Nephron progenitor cell (in vitro differentiated cells): ENCODE results near the gene SASH1.
A peak's percentile ranks its signal among the peaks of the same experiment; 100 is the strongest.

ENCODE experiments used
- DNase-seq: peaks from one replicate; pipeline ENCODE4 v3.0.0; 2021
- H3K27ac Mint-ChIP-seq: 2 replicates; pipeline ENCODE4 v1.8.0; 2021; ENCODE audit warnings: mild to moderate bottlenecking, moderate library complexity, mixed read lengths
- H3K27me3 Mint-ChIP-seq: 2 replicates; pipeline ENCODE4 v1.8.0; 2021; ENCODE audit warnings: mild to moderate bottlenecking, low read depth, mixed read lengths; ENCODE audit not compliant: poor library complexity
- H3K36me3 Mint-ChIP-seq: 2 replicates; pipeline ENCODE4 v1.8.0; 2021; ENCODE audit warnings: low read depth, mixed read lengths
- H3K4me1 Mint-ChIP-seq: 2 replicates; pipeline ENCODE4 v1.8.0; 2021; ENCODE audit warnings: mixed read lengths
- H3K4me3 Mint-ChIP-seq: 2 replicates; pipeline ENCODE4 v1.8.0; 2021; ENCODE audit warnings: mild to moderate bottlenecking, moderate library complexity, mixed read lengths
- H3K9me3 Mint-ChIP-seq: 2 replicates; pipeline ENCODE4 v1.8.0; 2021; ENCODE audit warnings: mild to moderate bottlenecking, moderate library complexity, mixed read lengths
- TF ChIP-seq, protein P1 (sequence below): fragments of 200-600 bp; sonication (generic); IDR thresholded peaks from 2 replicates; pipeline ENCODE4 v1.5.0; 2021; ENCODE audit warnings: antibody characterized with exemption

The SASH1 gene

DNA sequence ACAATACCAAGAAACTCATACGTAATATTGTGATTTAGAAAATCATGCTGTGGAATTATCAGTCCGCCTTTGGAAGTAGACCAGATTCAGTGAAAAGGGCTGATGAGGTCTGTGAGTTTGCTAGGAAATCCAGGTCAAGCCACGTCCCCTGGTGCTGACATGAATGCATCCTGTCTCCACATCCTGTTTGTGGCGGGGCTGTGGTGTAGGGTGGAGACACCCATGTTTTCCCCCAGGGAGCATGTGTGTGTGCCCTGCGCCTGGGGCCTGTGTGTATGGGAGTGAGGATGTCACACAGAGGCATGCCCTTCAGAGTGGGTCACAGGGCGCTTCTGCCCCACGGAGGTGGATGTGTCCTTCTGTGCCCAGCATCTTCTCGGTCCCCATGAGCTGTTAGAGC lies 109.1 kb downstream of the SASH1 start:
- no peak overlapping the region for H3K27ac Mint-ChIP-seq

DNA sequence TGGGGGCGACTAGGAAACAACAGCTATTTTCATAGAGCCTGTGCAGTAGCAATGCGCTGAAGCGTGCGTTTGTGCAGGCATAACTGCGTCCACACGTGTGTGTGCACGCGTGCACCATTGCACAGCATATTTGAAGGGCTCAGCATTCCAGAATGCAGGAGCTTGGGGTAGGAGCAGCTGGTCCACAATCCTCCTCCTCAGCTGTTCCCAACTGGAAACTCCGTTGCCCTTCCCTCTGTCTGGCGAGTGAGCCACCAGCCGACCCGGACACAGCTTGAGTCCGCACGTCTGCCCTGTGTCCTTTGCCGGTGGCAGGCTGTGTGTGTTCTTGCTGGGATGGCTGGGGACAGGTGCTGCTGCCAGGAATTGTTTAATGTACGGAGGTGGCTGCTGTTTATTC lies 110.2 kb downstream of the SASH1 start:
- peaks cover 52% of the 10 kb centered on the region for H3K36me3 Mint-ChIP-seq

More for the DNA sequence above, 109.1 kb downstream of the SASH1 start:
- Mint-ChIP-seq H3K36me3 (peaks cover 53% of the 10 kb centered on the region), H3K27me3 (no peaks in the 10 kb centered on the region), H3K4me3 (no peak overlapping the region), H3K4me1 (peaks cover 58% of the 10 kb centered on the region), H3K9me3 (no peaks in the 10 kb centered on the region)
- no peak for DNase-seq
- TF ChIP-seq, protein P1, sequence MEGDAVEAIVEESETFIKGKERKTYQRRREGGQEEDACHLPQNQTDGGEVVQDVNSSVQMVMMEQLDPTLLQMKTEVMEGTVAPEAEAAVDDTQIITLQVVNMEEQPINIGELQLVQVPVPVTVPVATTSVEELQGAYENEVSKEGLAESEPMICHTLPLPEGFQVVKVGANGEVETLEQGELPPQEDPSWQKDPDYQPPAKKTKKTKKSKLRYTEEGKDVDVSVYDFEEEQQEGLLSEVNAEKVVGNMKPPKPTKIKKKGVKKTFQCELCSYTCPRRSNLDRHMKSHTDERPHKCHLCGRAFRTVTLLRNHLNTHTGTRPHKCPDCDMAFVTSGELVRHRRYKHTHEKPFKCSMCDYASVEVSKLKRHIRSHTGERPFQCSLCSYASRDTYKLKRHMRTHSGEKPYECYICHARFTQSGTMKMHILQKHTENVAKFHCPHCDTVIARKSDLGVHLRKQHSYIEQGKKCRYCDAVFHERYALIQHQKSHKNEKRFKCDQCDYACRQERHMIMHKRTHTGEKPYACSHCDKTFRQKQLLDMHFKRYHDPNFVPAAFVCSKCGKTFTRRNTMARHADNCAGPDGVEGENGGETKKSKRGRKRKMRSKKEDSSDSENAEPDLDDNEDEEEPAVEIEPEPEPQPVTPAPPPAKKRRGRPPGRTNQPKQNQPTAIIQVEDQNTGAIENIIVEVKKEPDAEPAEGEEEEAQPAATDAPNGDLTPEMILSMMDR: no peak

DNA sequence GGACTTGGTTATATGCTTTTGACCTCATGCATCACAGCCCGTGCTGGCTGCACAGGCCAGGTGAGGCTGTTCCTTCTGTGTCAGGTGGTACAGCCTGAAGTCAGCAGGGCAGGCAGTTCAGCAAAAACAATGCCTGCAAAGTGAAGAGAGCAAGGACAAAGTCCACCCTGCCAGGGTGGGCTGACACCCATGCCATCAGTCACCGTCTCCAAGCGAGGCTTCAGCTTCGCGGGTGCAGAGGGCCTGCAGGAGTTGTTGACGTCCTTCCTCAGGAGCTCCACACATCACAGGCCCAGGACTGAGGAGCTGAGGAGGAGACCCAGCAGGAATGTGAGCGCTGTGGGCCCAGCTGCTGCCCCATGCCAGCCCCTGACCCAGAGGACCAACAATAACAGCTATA lies 111.3 kb downstream of the SASH1 start:
- DNase-seq: no peak
- Mint-ChIP-seq H3K27ac (peak overlapping the region; percentile 29), H3K9me3 (no peaks in the 10 kb centered on the region), H3K4me1 (peaks cover 36% of the 10 kb centered on the region), H3K27me3 (no peaks in the 10 kb centered on the region), H3K4me3 (no peak overlapping the region), H3K36me3 (peaks cover 52% of the 10 kb centered on the region)
- TF ChIP-seq, protein P1: no peak

More for the DNA sequence above, 110.2 kb downstream of the SASH1 start:
- TF ChIP-seq, protein P1: no peak
- no peaks in the 10 kb centered on the region for H3K9me3 Mint-ChIP-seq
- H3K4me1 Mint-ChIP-seq: peaks cover 46% of the 10 kb centered on the region
- H3K4me3 Mint-ChIP-seq: no peak overlapping the region
- peak overlapping the region; percentile 38 for H3K27ac Mint-ChIP-seq
- no peaks in the 10 kb centered on the region for H3K27me3 Mint-ChIP-seq
- no peak for DNase-seq

DNA sequence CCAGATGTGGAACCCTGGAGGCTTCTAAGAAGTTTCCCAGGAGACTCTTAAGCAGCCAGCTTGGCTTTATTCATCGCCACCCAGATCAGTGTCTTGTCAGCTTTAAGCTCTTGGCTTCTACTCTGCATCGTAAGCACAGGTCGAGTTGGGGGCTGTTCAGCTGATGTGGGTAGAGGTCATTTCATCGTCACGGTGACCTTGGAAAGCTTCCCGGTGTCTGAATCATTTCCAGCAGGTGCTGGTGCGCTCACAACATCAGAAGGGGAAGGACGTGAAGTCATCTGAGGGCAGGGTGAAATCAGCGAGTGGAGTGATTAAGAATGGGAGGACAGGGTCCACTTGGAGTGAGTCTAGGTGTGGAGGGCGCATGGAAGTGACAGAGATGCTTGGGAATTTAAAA lies 112.6 kb downstream of the SASH1 start:
- H3K27ac Mint-ChIP-seq: peak overlapping the region; percentile 70
- H3K9me3 Mint-ChIP-seq: no peaks in the 10 kb centered on the region
- peaks cover 42% of the 10 kb centered on the region for H3K36me3 Mint-ChIP-seq
- no peaks in the 10 kb centered on the region for H3K27me3 Mint-ChIP-seq
- TF ChIP-seq, protein P1: no peak
- no peak for DNase-seq
- peaks cover 33% of the 10 kb centered on the region for H3K4me1 Mint-ChIP-seq
- no peak overlapping the region for H3K4me3 Mint-ChIP-seq

DNA sequence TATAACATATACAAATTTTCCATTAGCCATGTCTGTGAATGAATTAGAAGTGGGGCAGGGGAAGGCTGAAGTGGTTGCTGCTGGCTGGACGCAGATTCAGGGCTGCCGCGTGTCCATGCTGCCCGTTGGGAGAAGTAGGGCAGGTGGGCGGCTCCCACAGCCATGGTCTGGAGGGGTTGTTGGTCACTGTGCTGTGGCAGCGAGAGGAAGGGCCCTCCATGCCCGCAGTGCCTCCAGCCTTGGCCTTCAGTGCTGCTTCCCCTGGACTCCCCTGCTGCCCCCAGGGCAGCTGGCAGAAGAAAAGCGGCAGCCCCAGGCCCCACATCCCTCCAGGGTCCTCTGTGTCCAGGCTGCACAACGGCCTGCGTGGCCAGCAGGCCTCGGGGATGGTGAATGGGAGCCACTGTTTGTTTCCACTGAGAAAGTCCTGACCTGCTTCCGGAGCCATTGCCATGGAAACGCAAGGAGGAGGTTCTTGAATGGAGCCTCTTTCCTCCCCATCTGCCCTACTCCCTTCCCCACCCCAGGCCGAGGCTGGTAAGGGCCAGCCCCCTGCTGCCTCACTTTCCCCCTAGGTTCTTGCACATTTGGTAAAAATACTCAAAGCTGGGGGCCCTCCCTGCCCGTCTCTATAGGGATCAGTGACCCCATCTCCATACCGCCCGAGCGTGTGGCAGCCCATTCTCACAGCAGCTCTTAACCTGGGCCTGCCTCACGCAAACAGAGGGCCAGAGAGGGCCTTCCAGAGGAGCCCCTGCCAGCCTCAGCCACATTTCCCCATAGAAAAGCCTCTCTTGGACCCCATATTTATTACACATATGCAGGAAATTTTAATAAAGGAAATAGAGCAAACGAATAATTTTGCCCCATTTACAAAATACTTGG lies 113.3 kb downstream of the SASH1 start:
- Mint-ChIP-seq H3K27ac (peak overlapping the region; percentile 24), H3K9me3 (no peaks in the 10 kb centered on the region), H3K27me3 (no peaks in the 10 kb centered on the region), H3K4me1 (peaks cover 30% of the 10 kb centered on the region), H3K36me3 (peaks cover 36% of the 10 kb centered on the region), H3K4me3 (no peak overlapping the region)
- no peak for DNase-seq
- TF ChIP-seq, protein P1: no peak
